ENCODE data around the gene SUN1.

The SUN1 gene

GRCh38 chr7:876077-876971 lies 44.0 kb downstream of the SUN1 start, which contains the start of gene GET4:
GET4 (plus strand) TSS chr7:876554; CDS start chr7:876646, 92 bp downstream.
- H3K4me3 ChIP-seq (ENCODE audit: low read depth, low read length), result peak within 1 kb of the TSS; percentile 82
- no peak for TF ChIP-seq CTCF (IDR thresholded peaks at IDR 0.05; ENCODE audit: low read depth, low read length)

DNA sequence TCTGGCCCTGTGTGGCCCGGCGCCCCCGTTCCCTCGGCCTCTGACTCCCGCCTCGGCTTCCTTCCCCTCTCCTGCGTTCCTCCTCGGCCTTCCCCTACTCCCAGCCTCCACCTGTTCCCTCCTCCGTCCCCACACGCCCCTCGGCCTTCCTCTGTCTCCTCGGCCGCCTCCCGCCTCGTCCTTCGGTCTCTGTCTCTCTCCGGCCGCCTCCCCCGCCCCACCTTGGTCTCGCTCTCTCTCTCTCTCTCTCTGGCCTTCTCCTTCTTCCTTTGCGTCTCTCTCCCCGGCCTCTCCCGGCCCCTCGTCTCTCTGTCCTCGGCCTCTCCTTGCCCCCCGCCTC lies 44.7 kb downstream of the SUN1 start:
- TF ChIP-seq CTCF (IDR thresholded peaks at IDR 0.05; ENCODE audit: low read depth, low read length), result no peak
- peak overlapping the region; percentile 82 for H3K4me3 ChIP-seq (ENCODE audit: low read depth, low read length)

- TF ChIP-seq CTCF (IDR thresholded peaks at IDR 0.05; ENCODE audit: low read depth, low read length), result no peak
- H3K4me3 ChIP-seq (ENCODE audit: low read depth, low read length), result peak overlapping the region; percentile 82
Measured at GRCh38 chr7:877312-878232, 45.3 kb downstream of the SUN1 start.

DNA sequence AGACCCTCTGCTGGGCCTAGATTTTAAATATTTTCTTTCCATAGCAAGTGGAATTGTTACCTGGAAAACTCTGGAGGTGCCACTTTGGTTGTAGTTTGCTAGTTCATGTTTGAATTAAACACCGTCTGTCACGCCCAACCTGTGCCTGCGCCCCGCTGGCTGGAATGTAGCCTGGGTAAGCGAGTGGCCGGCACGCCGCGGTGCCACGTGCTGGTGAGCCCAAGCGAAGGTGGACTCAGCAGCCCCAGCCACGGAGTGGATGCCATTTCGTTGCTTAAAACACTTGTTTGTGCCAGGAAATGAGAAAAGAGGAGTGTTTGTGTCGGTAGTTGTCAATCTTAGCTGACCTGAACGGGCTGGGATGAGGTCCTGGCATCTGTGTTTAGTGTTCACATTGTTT lies 46.8 kb downstream of the SUN1 start:
- H3K4me3 ChIP-seq (ENCODE audit: low read depth, low read length), result no peak overlapping the region
- no peak for TF ChIP-seq CTCF (IDR thresholded peaks at IDR 0.05; ENCODE audit: low read depth, low read length)

- H3K4me3 ChIP-seq (ENCODE audit: low read depth, low read length), result no peak overlapping the region
- no peak for TF ChIP-seq CTCF (IDR thresholded peaks at IDR 0.05; ENCODE audit: low read depth, low read length)
Measured at GRCh38 chr7:879706-880105, 47.4 kb downstream of the SUN1 start.

DNA sequence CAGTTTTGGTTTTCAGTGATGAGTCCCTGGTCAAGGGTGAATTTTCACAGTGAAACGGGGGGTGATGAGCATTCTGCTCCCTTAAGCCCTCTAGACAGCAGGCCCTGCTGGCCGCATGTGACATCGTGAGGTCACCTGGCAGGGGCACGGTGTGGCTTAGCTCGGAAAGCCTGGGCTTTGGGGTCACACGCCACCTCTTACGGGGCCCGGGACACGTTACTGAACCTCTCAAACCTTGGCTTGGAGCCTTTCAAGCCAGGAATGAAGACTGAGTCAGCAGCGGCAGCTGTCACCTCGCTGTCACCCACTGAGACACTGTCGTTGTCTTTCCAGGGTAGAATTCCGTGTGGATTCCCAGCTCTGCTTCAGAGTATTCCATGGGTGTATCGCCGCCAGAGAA lies 48.2 kb downstream of the SUN1 start:
- no peak overlapping the region for H3K4me3 ChIP-seq (ENCODE audit: low read depth, low read length)
- no peak for TF ChIP-seq CTCF (IDR thresholded peaks at IDR 0.05; ENCODE audit: low read depth, low read length)

Data from WI38 (cell line).